Stomach (tissue), 4 donors: ENCODE data around the gene TUBGCP2.
"Not testable (repeated sequence)": the region's sequence is repeated elsewhere in the genome, so short reads cannot be mapped to it uniquely, and the experiment has no call there.

Source experiments
- EP300 ChIP-seq: sonication (generic); formaldehyde crosslinking; IDR thresholded peaks from one replicate; pipeline ENCODE4 v1.6.1; 2017; ENCODE audit warnings: antibody characterized with exemption
- POLR2A ChIP-seq, 4 donors: fragments of 450-650 bp; IDR thresholded peaks; one replicate each; pipeline ENCODE4 v1.6.1; 2016; ENCODE audit warnings: antibody characterized with exemption in 4 of 4, control low read depth in 2 of 4, mild to moderate bottlenecking in 1 of 4, moderate library complexity in 1 of 4
- POLR2AphosphoS5 ChIP-seq, 3 donors: sonication (generic); formaldehyde crosslinking; IDR thresholded peaks; one replicate each; pipeline ENCODE4 v1.6.1; 2016; ENCODE audit warnings: antibody characterized with exemption in 3 of 3
- TF ChIP-seq, protein P1 (sequence below), 7 experiments: fragments of 450-650 bp in 4 of 7; fragments of 200-600 bp in 3 of 7; sonication (generic) in 3 of 7; IDR thresholded peaks; one replicate each; pipeline ENCODE4 v1.5.1; 2016 to 2019; ENCODE audit warnings: antibody characterized with exemption in 7 of 7, control low read depth in 2 of 7, mild to moderate bottlenecking in 1 of 7

DNA sequence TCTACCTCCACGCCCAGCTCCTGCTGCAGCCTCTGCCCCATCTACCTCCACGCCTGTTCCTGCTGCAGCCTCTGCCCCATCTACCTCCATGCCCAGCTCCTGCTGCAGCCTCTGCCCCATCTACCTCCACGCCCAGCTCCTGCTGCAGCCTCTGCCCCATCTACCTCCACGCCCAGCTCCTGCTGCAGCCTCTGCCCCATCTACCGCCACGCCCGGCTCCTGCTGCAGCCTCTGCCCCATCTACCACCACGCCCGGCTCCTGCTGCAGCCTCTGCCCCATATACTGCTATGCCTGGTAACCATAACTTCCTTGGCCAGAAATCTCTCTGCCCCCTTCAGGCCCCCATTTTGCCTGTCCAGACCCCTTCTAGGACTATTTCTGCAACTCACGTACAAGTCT lies 43.6 kb downstream of the TUBGCP2 start:
- not testable (repeated sequence) for TF ChIP-seq POLR2AphosphoS5 (IDR thresholded peaks at IDR 0.05); POLR2A (IDR thresholded peaks at IDR 0.05); EP300
- TF ChIP-seq, protein P1, sequence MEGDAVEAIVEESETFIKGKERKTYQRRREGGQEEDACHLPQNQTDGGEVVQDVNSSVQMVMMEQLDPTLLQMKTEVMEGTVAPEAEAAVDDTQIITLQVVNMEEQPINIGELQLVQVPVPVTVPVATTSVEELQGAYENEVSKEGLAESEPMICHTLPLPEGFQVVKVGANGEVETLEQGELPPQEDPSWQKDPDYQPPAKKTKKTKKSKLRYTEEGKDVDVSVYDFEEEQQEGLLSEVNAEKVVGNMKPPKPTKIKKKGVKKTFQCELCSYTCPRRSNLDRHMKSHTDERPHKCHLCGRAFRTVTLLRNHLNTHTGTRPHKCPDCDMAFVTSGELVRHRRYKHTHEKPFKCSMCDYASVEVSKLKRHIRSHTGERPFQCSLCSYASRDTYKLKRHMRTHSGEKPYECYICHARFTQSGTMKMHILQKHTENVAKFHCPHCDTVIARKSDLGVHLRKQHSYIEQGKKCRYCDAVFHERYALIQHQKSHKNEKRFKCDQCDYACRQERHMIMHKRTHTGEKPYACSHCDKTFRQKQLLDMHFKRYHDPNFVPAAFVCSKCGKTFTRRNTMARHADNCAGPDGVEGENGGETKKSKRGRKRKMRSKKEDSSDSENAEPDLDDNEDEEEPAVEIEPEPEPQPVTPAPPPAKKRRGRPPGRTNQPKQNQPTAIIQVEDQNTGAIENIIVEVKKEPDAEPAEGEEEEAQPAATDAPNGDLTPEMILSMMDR (IDR thresholded peaks at IDR 0.05) = not testable (repeated sequence)
